Glutamatergic neuron (in vitro differentiated cells): Measurements from ENCODE around the gene FBXL17. TPM values are rescaled to one million over a fixed set of nuclear protein-coding genes. Genes with fewer than 3 reads are reported as not detected.

Experiments used
- DNase-seq: peaks from one replicate; pipeline ENCODE4 v3.0.0; 2022
- H3K27ac Mint-ChIP-seq: one replicate; pipeline ENCODE4 v1.8.0; 2020; ENCODE audit warnings: mild to moderate bottlenecking, mixed read lengths, inconsistent platforms; ENCODE audit not compliant: unreplicated experiment
- H3K27me3 Mint-ChIP-seq: one replicate; pipeline ENCODE4 v1.8.0; 2020; ENCODE audit warnings: mild to moderate bottlenecking, moderate library complexity, mixed read lengths, inconsistent platforms; ENCODE audit not compliant: unreplicated experiment
- H3K36me3 Mint-ChIP-seq: one replicate; pipeline ENCODE4 v1.8.0; 2020; ENCODE audit warnings: mild to moderate bottlenecking, mixed read lengths, inconsistent platforms; ENCODE audit not compliant: unreplicated experiment
- H3K4me1 Mint-ChIP-seq: one replicate; pipeline ENCODE4 v1.8.0; 2020; ENCODE audit warnings: mild to moderate bottlenecking, low read depth, mixed read lengths, inconsistent platforms; ENCODE audit not compliant: unreplicated experiment
- H3K4me3 Mint-ChIP-seq: one replicate; pipeline ENCODE4 v1.8.0; 2020; ENCODE audit warnings: mild to moderate bottlenecking, mixed read lengths, inconsistent platforms; ENCODE audit not compliant: unreplicated experiment
- H3K9me3 Mint-ChIP-seq: one replicate; pipeline ENCODE4 v1.8.0; 2020; ENCODE audit warnings: mild to moderate bottlenecking, moderate library complexity, mixed read lengths, inconsistent platforms; ENCODE audit not compliant: unreplicated experiment
- total RNA-seq: library from RNA; stranded (reverse); fragmentation: NEBNext Ultra II Directional; extraction: Animal tissue kit (Norgen Biotek cat#: 25700); gene quantifications from one replicate; pipeline ENCODE4 v1.2.1, GENCODE V29; 2021; ENCODE audit not compliant: unreplicated experiment
- TF ChIP-seq, protein P1 (sequence below): fragments of 200-600 bp; sonication (generic); IDR thresholded peaks from one replicate; pipeline ENCODE4 v1.5.0; 2021; ENCODE audit not compliant: partially characterized antibody, unreplicated experiment

FBXL17 gene
- total RNA-seq, 1 donor from 2014 or later, result 20.3 TPM

DNA sequence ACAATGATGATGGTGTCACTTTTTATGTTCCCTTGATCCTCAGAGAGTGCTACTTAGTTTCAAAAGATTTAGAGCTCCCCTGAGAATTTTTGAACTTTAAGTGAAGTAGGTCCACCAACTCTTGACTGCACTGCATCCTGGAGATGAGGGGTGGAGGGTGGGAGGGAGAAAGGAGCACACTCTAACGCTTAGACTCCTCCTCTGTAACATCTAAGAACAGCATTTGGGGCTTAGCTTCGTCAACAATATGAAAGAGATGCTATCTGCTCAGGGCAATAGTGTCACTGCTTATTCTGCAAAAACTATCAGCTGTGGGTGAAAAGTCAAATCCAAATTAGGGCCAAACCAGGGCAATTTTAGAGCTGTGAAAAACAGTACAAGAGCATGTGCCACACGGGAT is 468.4 kb downstream of the FBXL17 start:
- Mint-ChIP-seq H3K9me3 (no peaks in the 10 kb centered on the region), H3K27ac (no peak overlapping the region), H3K27me3 (no peaks in the 10 kb centered on the region), H3K4me1 (peaks cover 25% of the 10 kb centered on the region), H3K4me3 (no peak overlapping the region), H3K36me3 (no peaks in the 10 kb centered on the region)
- TF ChIP-seq, protein P1, sequence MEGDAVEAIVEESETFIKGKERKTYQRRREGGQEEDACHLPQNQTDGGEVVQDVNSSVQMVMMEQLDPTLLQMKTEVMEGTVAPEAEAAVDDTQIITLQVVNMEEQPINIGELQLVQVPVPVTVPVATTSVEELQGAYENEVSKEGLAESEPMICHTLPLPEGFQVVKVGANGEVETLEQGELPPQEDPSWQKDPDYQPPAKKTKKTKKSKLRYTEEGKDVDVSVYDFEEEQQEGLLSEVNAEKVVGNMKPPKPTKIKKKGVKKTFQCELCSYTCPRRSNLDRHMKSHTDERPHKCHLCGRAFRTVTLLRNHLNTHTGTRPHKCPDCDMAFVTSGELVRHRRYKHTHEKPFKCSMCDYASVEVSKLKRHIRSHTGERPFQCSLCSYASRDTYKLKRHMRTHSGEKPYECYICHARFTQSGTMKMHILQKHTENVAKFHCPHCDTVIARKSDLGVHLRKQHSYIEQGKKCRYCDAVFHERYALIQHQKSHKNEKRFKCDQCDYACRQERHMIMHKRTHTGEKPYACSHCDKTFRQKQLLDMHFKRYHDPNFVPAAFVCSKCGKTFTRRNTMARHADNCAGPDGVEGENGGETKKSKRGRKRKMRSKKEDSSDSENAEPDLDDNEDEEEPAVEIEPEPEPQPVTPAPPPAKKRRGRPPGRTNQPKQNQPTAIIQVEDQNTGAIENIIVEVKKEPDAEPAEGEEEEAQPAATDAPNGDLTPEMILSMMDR, result no peak
- no peak for DNase-seq

DNA sequence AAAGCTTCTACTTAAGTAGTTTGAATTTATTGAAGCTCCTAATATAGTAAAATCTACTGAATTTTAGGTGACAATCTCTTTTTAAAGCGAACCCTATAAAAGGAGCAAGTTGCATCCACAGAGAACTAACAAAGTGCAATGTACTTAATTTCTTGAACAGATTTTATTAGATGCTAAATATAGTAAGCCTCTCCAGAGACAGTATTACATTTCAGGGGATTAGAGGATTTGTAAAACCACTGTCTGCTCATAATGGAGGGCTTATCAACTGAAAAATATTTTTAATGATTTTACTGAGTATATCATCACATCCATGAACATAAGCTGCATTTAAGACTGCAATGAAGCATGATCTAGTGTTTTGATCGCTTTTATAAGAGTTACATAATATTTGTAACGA is 481.2 kb downstream of the FBXL17 start:
- no peak overlapping the region for H3K4me3 Mint-ChIP-seq
- DNase-seq, result no peak
- H3K27ac Mint-ChIP-seq, result no peak overlapping the region
- H3K27me3 Mint-ChIP-seq, result no peaks in the 10 kb centered on the region
- no peaks in the 10 kb centered on the region for H3K9me3 Mint-ChIP-seq
- TF ChIP-seq, protein P1, result no peak
- H3K4me1 Mint-ChIP-seq, result peaks cover 7% of the 10 kb centered on the region
- H3K36me3 Mint-ChIP-seq, result no peaks in the 10 kb centered on the region

DNA sequence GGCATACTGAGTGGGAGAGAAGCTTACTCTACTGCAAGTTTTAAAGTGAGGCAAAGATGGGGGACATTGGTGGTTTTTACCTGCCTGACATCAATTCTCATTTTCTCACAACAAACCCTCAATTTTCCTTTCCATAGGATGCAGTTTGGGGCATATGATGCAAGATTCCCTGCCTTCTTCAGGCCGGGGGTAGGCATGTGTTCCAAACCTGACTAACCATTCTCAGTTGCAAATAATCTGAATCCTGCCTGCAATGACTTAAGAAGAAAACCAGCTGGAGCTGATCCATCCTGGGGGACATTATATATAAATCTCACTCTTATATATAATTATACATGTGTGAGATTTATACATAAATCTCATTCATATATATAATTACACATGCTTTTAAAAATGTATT is 487.5 kb downstream of the FBXL17 start:
- Mint-ChIP-seq H3K4me3 (no peak overlapping the region), H3K36me3 (no peaks in the 10 kb centered on the region), H3K27ac (no peak overlapping the region), H3K9me3 (no peaks in the 10 kb centered on the region), H3K27me3 (no peaks in the 10 kb centered on the region), H3K4me1 (peaks cover 4% of the 10 kb centered on the region)
- TF ChIP-seq, protein P1, result no peak
- no peak for DNase-seq

DNA sequence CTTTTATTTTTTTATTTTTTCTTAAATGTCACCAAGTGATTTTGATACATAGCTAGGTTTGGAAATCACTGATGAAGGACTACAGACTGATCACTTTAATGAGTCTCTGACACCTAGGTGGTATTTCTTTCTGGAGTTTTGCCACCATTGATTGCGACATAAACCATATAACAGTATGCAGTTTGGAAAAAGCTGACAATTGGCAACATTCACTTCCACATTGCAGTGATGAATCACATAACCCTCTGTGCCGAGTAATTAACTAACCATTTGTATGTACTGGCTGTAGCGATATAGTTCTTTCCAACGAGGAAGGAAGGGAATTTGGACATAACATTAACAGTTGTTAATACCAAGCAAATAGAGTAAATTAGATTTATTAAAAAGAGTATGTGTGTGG is 488.3 kb downstream of the FBXL17 start:
- DNase-seq, result no peak
- Mint-ChIP-seq H3K27me3 (no peaks in the 10 kb centered on the region), H3K36me3 (no peaks in the 10 kb centered on the region), H3K4me1 (peaks cover 6% of the 10 kb centered on the region), H3K4me3 (no peak overlapping the region), H3K9me3 (no peaks in the 10 kb centered on the region), H3K27ac (no peak overlapping the region)
- TF ChIP-seq, protein P1, result no peak

DNA sequence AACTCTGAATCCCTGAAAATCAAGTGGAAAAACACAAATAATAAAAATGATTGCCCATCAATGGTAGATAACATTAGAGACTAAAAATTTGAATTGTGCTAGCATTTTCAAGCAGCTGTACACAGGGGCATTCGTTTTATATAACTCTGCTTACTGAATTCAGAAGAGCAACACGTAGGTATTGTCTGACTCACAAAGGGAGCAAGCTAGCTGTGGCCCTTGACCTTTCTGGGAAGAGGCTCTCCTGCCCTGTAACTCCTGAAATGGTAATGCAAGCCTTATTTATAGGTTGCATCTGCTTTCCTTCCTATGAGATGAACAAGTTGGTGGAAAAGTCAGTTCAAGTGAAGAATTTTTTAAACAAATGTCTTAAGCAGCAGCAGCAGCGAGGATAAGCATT is 492.5 kb downstream of the FBXL17 start:
- H3K9me3 Mint-ChIP-seq, result no peaks in the 10 kb centered on the region
- H3K27ac Mint-ChIP-seq, result no peak overlapping the region
- DNase-seq, result no peak
- TF ChIP-seq, protein P1, result no peak
- no peaks in the 10 kb centered on the region for H3K36me3 Mint-ChIP-seq
- H3K27me3 Mint-ChIP-seq, result no peaks in the 10 kb centered on the region
- peaks cover 9% of the 10 kb centered on the region for H3K4me1 Mint-ChIP-seq
- H3K4me3 Mint-ChIP-seq, result no peak overlapping the region
